DLD1 (cell line): ENCODE measurements around the gene XAF1.
"Not testable (repeated sequence)": the region's sequence is repeated elsewhere in the genome, so short reads cannot be mapped to it uniquely, and the experiment has no call there.

Experiments used
- in situ Hi-C: cut with HindIII; loops from 2 replicates; pipeline ENCODE4 v1.10.0; 2017; ENCODE audit warnings: low sequenced_read_pairs

Gene XAF1, protein sequence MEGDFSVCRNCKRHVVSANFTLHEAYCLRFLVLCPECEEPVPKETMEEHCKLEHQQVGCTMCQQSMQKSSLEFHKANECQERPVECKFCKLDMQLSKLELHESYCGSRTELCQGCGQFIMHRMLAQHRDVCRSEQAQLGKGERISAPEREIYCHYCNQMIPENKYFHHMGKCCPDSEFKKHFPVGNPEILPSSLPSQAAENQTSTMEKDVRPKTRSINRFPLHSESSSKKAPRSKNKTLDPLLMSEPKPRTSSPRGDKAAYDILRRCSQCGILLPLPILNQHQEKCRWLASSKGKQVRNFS

GRCh38 chr17:6755731-6756184, at the start of gene XAF1:
Gene XAF1, plus strand, starts transcription at chr17:6756046. Its CDS starts 33 bp downstream, at chr17:6756079.
- in situ Hi-C loops: no loop called here

GRCh38 chr17:6706499-6706898, 49.3 kb upstream of the XAF1 start:
- in situ Hi-C loops: no loop called here

GRCh38 chr17:6706996-6707395, 48.9 kb upstream of the XAF1 start:
- in situ Hi-C loops: no loop called here

DNA sequence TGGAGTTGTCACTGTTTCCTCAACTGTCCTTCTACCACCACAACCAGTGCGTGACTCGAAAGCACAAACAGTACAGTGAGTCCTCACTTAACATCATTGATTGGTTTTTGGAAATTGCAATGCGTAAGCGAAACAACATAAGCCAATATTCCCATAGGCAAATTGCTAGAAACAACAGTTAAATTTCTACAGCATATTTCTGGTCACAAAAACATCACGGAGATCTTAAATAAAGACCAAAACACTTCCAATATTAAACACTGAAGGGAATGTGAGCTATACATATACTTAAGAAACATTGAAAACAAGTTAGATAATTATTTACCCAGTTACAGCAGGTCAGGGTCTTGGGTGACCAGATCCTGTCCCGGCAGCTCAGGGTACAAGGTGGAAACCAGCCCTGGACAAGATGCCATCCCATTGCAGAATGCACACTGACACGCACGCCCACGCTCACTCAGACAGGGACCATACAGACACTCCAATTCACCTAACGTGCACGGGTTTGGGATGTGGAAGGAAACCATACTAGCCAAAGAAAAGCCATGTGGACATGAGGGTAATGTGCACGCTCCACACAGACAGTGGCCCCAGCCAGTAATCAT, 47.4 kb upstream of the XAF1 start:
- in situ Hi-C loops: no loop called here

GRCh38 chr17:6710317-6710716, 45.5 kb upstream of the XAF1 start:
- in situ Hi-C loops: no loop called here

DNA sequence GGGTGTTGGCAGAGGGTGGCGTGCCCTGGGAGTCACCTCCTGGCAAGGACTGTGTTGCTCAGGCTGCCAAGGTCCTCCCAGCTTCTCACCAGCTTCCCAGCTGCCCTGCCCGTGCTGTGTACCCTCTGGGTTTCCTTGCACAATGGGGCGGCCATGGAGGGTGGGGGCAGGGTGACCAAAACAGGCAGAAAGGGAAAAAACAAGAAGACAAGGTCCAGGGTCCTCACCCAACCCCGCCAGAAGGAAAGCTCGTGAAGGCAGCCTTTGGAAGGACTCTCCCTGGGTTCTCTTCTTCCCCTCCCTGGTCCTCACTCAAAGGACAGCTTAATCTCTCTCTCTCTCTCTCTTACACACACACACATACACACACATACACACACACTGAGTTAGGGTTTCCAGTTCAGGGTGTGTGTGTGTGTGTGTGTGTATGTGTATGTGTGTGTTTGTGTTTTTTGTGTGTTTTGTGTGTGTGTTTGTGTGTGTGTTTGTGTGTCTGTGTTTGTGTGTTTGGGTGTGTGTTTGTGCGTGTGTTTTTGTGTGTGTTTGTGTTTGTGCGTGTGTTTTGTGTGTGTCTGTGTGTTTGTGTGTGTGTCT, 44.7 kb upstream of the XAF1 start:
- in situ Hi-C loops: no loop called here

DNA sequence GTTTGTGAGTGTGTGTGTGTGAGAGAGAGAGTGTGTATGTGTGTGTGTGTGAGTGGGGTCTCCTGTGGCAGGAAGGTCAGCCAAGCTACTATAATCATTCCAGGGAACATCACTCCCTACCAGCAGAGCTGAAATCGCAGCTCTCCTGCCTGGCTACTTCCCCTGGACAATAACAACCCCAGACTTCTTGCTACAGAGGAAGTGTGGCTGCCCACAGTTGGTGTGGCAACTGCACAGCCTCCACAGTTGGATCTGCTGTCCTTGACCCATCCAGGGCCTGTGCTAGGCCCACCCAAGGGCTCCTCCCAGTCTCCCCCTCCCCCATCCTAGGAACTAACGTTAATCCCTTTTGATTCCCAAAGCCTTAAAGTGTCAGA, 44.2 kb upstream of the XAF1 start:
- in situ Hi-C loops: no loop called here

DNA sequence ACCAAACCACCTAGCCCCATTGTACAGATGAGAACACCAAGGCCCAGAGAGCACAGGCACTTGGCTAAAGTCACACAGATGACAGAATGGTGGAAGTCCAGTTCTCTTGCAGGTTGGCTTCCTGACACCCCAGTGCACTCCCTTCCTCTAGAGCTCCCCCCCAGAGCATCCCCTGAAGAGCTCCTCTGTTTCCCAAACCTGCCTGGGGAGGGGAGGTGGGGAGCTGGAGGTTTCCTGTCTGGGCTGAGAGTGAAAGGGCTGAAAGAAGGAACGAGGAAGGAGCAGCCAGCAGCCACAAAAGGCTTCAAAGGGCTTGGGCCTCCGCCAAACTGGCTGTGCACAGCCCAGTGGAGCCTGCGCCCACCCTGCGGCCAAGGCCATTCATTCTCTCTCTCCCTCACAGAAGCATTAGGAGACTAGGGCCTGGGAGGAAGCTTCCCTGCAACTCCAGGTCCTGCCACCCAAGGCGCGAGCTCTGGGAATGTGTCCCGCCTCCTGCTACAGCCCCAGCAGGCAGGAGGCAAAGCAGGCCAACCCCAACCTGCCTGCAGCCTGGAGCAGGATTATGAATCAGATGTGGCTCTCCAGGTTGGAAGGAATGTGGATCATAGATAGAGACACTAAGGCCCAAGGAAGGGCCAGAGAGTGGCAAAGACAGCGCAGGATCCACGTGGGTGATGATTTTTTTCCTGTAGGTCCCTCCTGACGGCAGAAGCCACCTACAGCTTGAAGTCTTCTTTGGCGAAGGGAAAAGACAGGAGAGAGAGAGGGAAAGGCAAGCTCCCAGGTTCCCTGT, 43.6 kb upstream of the XAF1 start:
- in situ Hi-C loops: no loop called here

DNA sequence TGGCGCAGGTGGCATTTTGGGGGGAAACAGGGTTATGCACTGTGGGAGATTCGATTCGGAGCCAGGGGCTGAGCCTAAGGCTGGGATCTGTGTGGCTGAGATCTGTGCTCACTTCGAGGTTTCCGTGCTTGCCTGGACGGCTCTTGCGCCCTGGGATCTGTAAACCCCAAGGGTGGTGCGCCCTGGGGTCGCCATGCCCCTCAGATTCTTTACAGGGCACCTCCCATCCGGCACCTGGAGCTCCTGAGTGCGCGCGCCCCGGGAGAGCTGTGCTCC, 43.1 kb upstream of the XAF1 start:
- in situ Hi-C loops: no loop called here

GRCh38 chr17:6713130-6713917, 42.5 kb upstream of the XAF1 start, which contains the start of gene SLC13A5:
Gene SLC13A5, minus strand, starts transcription at chr17:6713369. Its CDS starts 36 bp downstream, at chr17:6713333.
- in situ Hi-C loops: no loop called here

DNA sequence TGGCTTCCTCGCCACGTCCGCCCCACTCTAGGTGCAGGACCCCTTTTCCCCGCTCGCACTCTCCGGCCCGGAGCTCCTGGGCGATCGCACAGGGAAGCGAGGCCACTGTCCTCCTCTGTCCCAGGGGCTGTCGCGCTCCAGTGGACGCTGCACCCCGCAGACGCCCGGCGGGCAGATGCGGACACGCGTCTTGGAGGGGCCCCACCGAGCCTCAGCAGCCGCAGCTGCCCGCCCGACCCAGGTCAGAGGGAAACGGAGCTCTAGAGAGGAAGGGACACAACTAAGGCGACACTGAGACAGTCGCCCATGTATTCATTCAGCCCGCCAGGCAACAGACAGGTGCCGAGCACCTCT, 42.0 kb upstream of the XAF1 start:
- in situ Hi-C loops: no loop called here

DNA sequence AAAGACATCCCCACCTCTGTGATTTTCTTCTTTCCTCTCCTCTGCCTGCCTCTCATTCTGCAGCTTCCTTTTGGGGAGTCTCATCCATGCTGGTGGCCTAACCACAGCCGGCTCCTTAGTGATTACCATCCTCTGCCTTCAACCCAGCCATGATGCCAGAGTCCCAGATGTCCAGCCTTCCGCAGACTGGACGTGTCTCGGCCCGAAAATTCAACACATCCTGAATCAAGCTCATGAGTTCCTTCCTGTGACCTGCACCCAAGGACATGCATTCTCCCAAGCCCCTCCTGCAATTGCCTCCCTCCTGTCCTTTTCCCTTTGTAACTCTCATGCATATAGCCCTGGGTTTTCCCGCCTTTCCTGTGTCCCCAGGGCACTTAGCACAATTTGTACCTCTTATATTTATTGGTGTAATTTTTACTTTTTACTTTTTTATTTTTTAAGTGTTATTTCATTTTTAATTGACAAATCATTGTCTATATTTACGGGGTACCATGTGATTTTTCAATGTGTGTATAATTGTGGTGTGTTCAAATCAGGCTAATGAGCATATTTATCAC, 41.5 kb upstream of the XAF1 start:
- in situ Hi-C loops: no loop called here

GRCh38 chr17:6716736-6717135, 39.1 kb upstream of the XAF1 start:
- in situ Hi-C loops: no loop called here

GRCh38 chr17:6721744-6722143, 34.1 kb upstream of the XAF1 start:
- in situ Hi-C loops: no loop called here

DNA sequence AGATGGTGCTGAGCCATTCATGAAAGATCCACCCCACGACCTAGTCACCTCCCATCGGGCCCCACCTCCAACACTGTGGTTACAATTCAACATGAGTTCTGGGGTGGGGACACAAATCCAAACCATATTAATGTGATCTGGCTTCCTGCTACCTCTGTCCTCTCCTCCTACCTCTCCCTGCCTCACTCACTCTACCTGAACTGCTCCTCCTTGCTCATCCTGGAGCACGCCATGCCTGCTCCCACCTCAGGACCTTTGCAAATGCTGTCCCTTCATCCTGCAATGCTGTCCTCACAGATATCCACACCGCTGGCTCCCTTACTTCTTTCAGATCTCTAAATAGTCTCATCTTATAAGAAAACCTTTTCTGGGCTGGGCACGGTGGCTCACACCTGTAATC, 31.8 kb upstream of the XAF1 start:
- in situ Hi-C loops: no loop called here

GRCh38 chr17:6729531-6729930, 26.3 kb upstream of the XAF1 start:
- in situ Hi-C loops: no loop called here

GRCh38 chr17:6746665-6747064, 9.2 kb upstream of the XAF1 start:
- in situ Hi-C loops: not testable (repeated sequence)

DNA sequence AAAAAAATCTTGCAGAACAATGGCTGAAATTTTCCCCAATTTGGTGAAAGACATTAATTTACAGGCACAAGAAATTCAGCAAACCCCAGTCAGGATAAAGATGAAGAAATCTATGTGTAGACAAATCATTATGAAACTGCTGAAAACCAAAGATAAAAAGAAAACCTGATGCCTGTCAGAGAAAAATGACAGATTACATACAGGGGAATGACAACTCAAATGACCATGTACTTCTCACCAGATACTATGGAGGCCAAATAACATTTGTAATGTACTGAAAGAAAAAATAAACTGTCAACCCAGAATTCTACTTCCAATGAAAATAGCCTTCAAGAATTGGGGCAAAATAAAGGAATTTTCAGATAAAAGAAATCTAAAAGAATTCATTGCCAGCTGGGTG, 7.2 kb upstream of the XAF1 start:
- in situ Hi-C loops: no loop called here

DNA sequence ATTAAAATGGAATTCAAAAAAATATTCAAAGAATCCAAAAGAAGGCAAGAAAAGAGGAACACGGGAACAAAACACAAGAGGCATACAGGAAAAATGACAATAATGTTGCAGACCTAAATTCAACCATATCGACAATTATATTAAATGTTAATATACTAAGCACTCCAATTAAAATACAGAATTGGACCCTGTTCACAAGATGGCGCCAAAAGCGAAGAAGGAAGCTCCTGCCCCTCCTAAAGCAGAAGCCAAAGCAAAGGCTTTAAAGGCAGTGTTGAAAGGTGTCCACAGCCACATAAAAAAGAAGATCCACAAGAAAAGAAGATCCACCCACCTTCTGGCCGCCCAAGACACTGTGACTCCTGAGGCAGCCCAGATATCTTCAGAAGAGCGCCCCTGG, 6.3 kb upstream of the XAF1 start:
- in situ Hi-C loops: no loop called here

- in situ Hi-C loops: no loop called here
Measured at GRCh38 chr17:6752068-6752909, 3.6 kb upstream of the XAF1 start.
